K562 (cell line): ENCODE results near the gene AGO4. TPM values are rescaled to one million over a fixed set of nuclear protein-coding genes. Genes with fewer than 3 reads are reported as not detected.

Experiments
- BRF2 ChIP-seq: IDR thresholded peaks from 3 replicates; pipeline ENCODE4 v1.6.1; 2011; ENCODE audit warnings: borderline replicate concordance, mild to moderate bottlenecking; ENCODE audit not compliant: insufficient read length, insufficient read depth
- CBFA2T2 ChIP-seq: fragments of 450-650 bp; conservative IDR thresholded peaks from 2 replicates; pipeline ENCODE4 v1.6.1; 2017; ENCODE audit warnings: mild to moderate bottlenecking
- CEBPB ChIP-seq: fragments of 450-650 bp; IDR thresholded peaks from 2 replicates; pipeline ENCODE4 v1.6.1; 2016; ENCODE audit warnings: missing genetic modification characterization, missing compliant biosample characterization
- EP300 ChIP-seq: IDR thresholded peaks from 2 replicates; pipeline ENCODE4 v1.6.1; 2012; ENCODE audit warnings: low read length, improper control_type of control experiment
- EP400 ChIP-seq: fragments of 450-650 bp; IDR thresholded peaks from 2 replicates; pipeline ENCODE4 v1.6.1; 2017; ENCODE audit warnings: antibody characterized with exemption, mild to moderate bottlenecking, moderate library complexity
- GABPB2 ChIP-seq: fragments of 250-450 bp; sonication (Bioruptor Pico); conservative IDR thresholded peaks from 2 replicates; pipeline ENCODE4 v1.5.1; 2021; ENCODE audit warnings: mild to moderate bottlenecking
- HDAC3 ChIP-seq: fragments of 450-650 bp; IDR thresholded peaks from 2 replicates; pipeline ENCODE4 v1.6.1; 2018; ENCODE audit warnings: borderline replicate concordance, mild to moderate bottlenecking, moderate library complexity; ENCODE audit not compliant: partially characterized antibody
- HMGN3 ChIP-seq: IDR thresholded peaks from 2 replicates; pipeline ENCODE4 v1.6.1; 2011; ENCODE audit warnings: borderline replicate concordance, low read depth, mild to moderate bottlenecking, mixed read lengths, low read length; ENCODE audit not compliant: insufficient read length; ENCODE audit errors: extremely low read depth
- HNRNPK ChIP-seq: fragments of 200-400 bp; formaldehyde crosslinking; IDR thresholded peaks from one replicate; pipeline ENCODE4 v1.6.1; 2018; ENCODE audit warnings: mild to moderate bottlenecking, low read depth, low read length; ENCODE audit not compliant: poor library complexity, severe bottlenecking
- KAT8 ChIP-seq: fragments of 450-650 bp; IDR thresholded peaks from 2 replicates; pipeline ENCODE4 v1.6.1; 2016; ENCODE audit warnings: low read depth, mild to moderate bottlenecking
- MAFK ChIP-seq: IDR thresholded peaks from 2 replicates; pipeline ENCODE4 v1.6.1; 2011; ENCODE audit warnings: low read length, improper control_type of control experiment
- MED1 ChIP-seq: sonication (generic); formaldehyde crosslinking; IDR thresholded peaks from 2 replicates; pipeline ENCODE4 v1.8.1; 2023; ENCODE audit warnings: missing genetic modification reagents, borderline replicate concordance
- MYNN ChIP-seq, 2 experiments: sonication (generic); formaldehyde crosslinking in 1 of 2; IDR thresholded peaks; 2 replicates each; pipeline versions ENCODE4 v1.5.0 to v1.6.1; 2016 to 2020; ENCODE audit warnings: antibody characterized with exemption in 1 of 2, missing genetic modification reagents in 1 of 2
- NFATC3 ChIP-seq: fragments of 450-650 bp; IDR thresholded peaks from 2 replicates; pipeline ENCODE4 v1.6.1; 2017; ENCODE audit warnings: mild to moderate bottlenecking
- NFRKB ChIP-seq: fragments of 450-650 bp; IDR thresholded peaks from 2 replicates; pipeline ENCODE4 v1.6.1; 2016; ENCODE audit warnings: low read depth
- NFYB ChIP-seq: IDR thresholded peaks from 2 replicates; pipeline ENCODE4 v1.6.1; 2011; ENCODE audit warnings: mild to moderate bottlenecking, moderate library complexity; ENCODE audit not compliant: insufficient read length; ENCODE audit errors: extremely low read depth
- RB1 ChIP-seq: fragments of 450-650 bp; IDR thresholded peaks from 2 replicates; pipeline ENCODE4 v1.6.1; 2017; ENCODE audit warnings: low read depth, mild to moderate bottlenecking
- RBFOX2 ChIP-seq: fragments of 200-400 bp; formaldehyde crosslinking; IDR thresholded peaks from 2 replicates; pipeline ENCODE4 v1.6.1; 2017; ENCODE audit warnings: low read depth, mild to moderate bottlenecking, low read length, moderate library complexity
- SAFB ChIP-seq: fragments of 200-400 bp; formaldehyde crosslinking; IDR thresholded peaks from 2 replicates; pipeline ENCODE4 v1.6.1; 2017; ENCODE audit warnings: low read depth, low read length, borderline replicate concordance
- THAP7 ChIP-seq: fragments of 250-450 bp; sonication (Bioruptor Pico); IDR thresholded peaks from 2 replicates; pipeline ENCODE4 v1.5.0; 2021
- XRCC3 ChIP-seq: fragments of 450-650 bp; IDR thresholded peaks from 2 replicates; pipeline ENCODE4 v1.6.1; 2017; ENCODE audit warnings: mild to moderate bottlenecking, moderate library complexity
- ZBTB8A ChIP-seq: fragments of 450-650 bp; IDR thresholded peaks from 2 replicates; pipeline ENCODE4 v1.6.1; 2018; ENCODE audit warnings: mild to moderate bottlenecking, moderate library complexity; ENCODE audit not compliant: partially characterized antibody
- ZEB2 ChIP-seq: fragments of 450-650 bp; IDR thresholded peaks from 2 replicates; pipeline ENCODE4 v1.6.1; 2016
- ZMIZ1 ChIP-seq, 2 experiments: fragments of 150-350 bp in 1 of 2; IDR thresholded peaks; 2 replicates each; pipeline ENCODE4 v1.6.1; 2012 to 2016; ENCODE audit warnings: low read depth in 2 of 2, low read length in 2 of 2, mild to moderate bottlenecking in 1 of 2, moderate library complexity in 1 of 2
- ZNF232 ChIP-seq: sonication (generic); formaldehyde crosslinking; IDR thresholded peaks from 2 replicates; pipeline ENCODE4 v1.8.0; 2022; ENCODE audit warnings: mild to moderate bottlenecking, missing genetic modification reagents
- ZNF444 ChIP-seq: fragments of 250-450 bp; sonication (Bioruptor Pico); IDR thresholded peaks from 2 replicates; pipeline ENCODE4 v1.4.0; 2020; ENCODE audit warnings: mild to moderate bottlenecking, moderate library complexity
- ZNF780A ChIP-seq: fragments of 250-450 bp; sonication (Bioruptor Pico); IDR thresholded peaks from 2 replicates; pipeline ENCODE4 v1.5.0; 2021; ENCODE audit warnings: mild to moderate bottlenecking
- polyA plus RNA-seq, 8 experiments: library from polyadenylated mRNA; depleted of rRNA in 4 of 8; stranded (reverse) in 5 of 8; unstranded in 3 of 8; fragments of >200 nt; fragmentation: Nextera tagmentation in 2 of 8; fragmentation: Illumina TruSeq in 1 of 8; extraction: Ambion mirVana in 2 of 8; extraction: Trizol in 1 of 8; gene quantifications; 2 replicates each; pipeline versions ENCODE4 v1.2.1 to v1.2.3, GENCODE V29; 2011 to 2014; ENCODE audit warnings: inconsistent platforms in 1 of 8, missing spikeins in 1 of 8
- total RNA-seq, 7 experiments: library from RNA; depleted of rRNA in 6 of 7; stranded (reverse); fragments of >200 nt in 6 of 7; fragmentation: Illumina TruSeq in 2 of 7; extraction: Trizol in 2 of 7; gene quantifications; 2 replicates each; pipeline versions ENCODE4 v1.2.1 to v1.2.3, GENCODE V29; 2011 to 2021; ENCODE audit warnings: low replicate concordance in 1 of 7

The AGO4 gene
- total and polyA plus RNA-seq, 9 of the 15 experiments (the other 6 are each of a cell fraction or from before 2014, with no cell fraction given) = 1.3 to 10.5 (median 6.5) TPM

- no peak for TF ChIP-seq BRF2
- TF ChIP-seq ZNF444 (CRISPR knock-in tag) = no peak
- TF ChIP-seq CBFA2T2 = no peak
- TF ChIP-seq ZMIZ1 (IDR thresholded peaks at IDR 0.05; ENCODE audit: low read depth in 2 of 2, low read length in 2 of 2) = no peak
- no peak for TF ChIP-seq ZBTB8A
- peak; percentile 37; the same call in 1 of the 2 replicates for TF ChIP-seq NFRKB
- no peak for TF ChIP-seq HMGN3
- TF ChIP-seq RB1 = peak; percentile 34
- TF ChIP-seq HDAC3 = no peak
- no peak for TF ChIP-seq SAFB
- TF ChIP-seq CEBPB (tag) = no peak
- TF ChIP-seq EP400 = no peak
- TF ChIP-seq MED1 = no peak
- TF ChIP-seq THAP7 = no peak
- no peak for TF ChIP-seq ZNF780A (CRISPR knock-in tag)
- TF ChIP-seq EP300 = no peak
- TF ChIP-seq RBFOX2 = peak; percentile 76
- no peak for TF ChIP-seq GABPB2 (CRISPR knock-in tag)
- TF ChIP-seq ZNF232 (CRISPR knock-in tag) = no peak
- no peak for TF ChIP-seq NFATC3
- no peak for TF ChIP-seq HNRNPK
- TF ChIP-seq MYNN (IDR thresholded peaks at IDR 0.05) = no peak
- TF ChIP-seq MYNN (CRISPR knock-in tag; IDR thresholded peaks at IDR 0.05) = no peak
- TF ChIP-seq XRCC3 = no peak
- TF ChIP-seq NFYB = no peak
- TF ChIP-seq ZEB2 = no peak
- no peak for TF ChIP-seq MAFK
- no peak for TF ChIP-seq KAT8
Observed at GRCh38 chr1:35808450-35809113, 766 bp downstream of the AGO4 start (continued).
